HepG2 (cell line): Measurements from ENCODE around the gene FAM174C. TPM values are rescaled to one million over a fixed set of nuclear protein-coding genes. Genes with fewer than 3 reads are reported as not detected.

Experiments
- ADNP ChIP-seq: sonication (generic); formaldehyde crosslinking; IDR thresholded peaks from 2 replicates; pipeline ENCODE4 v1.4.0; 2020; ENCODE audit warnings: missing genetic modification reagents
- AGO2 ChIP-seq: fragments of 200-400 bp; formaldehyde crosslinking; optimal IDR thresholded peaks from 2 replicates; pipeline ENCODE3; 2017; ENCODE audit warnings: mild to moderate bottlenecking, low read depth, low read length, moderate library complexity
- BCL6 ChIP-seq: IDR thresholded peaks from 2 replicates; pipeline ENCODE4 v1.6.1; 2016; ENCODE audit warnings: missing genetic modification reagents, missing compliant biosample characterization
- BHLHE40 ChIP-seq: IDR thresholded peaks from 2 replicates; pipeline ENCODE4 v1.6.1; 2011; ENCODE audit warnings: low read length, improper control_type of control experiment
- FOXP1 ChIP-seq, 2 experiments: fragments of 450-650 bp in 1 of 2; IDR thresholded peaks; 2 replicates each; pipeline ENCODE4 v1.6.1; 2017 to 2018; ENCODE audit warnings: antibody characterized with exemption in 1 of 2
- GLI4 ChIP-seq: sonication (generic); formaldehyde crosslinking; IDR thresholded peaks from 2 replicates; pipeline ENCODE4 v1.5.1; 2020; ENCODE audit warnings: missing genetic modification reagents, mild to moderate bottlenecking, moderate library complexity, borderline replicate concordance
- HHEX ChIP-seq: IDR thresholded peaks from 2 replicates; pipeline ENCODE4 v1.6.1; 2016; ENCODE audit warnings: control low read depth
- KAT8 ChIP-seq: IDR thresholded peaks from 2 replicates; pipeline ENCODE4 v1.6.1; 2016; ENCODE audit warnings: missing genetic modification reagents, missing compliant biosample characterization
- MYNN ChIP-seq: sonication (generic); formaldehyde crosslinking; IDR thresholded peaks from 2 replicates; pipeline ENCODE4 v1.4.0; 2020; ENCODE audit warnings: mild to moderate bottlenecking, low read depth, missing genetic modification reagents
- MZF1 ChIP-seq: sonication (generic); formaldehyde crosslinking; IDR thresholded peaks from 2 replicates; pipeline ENCODE4 v1.8.1; 2023; ENCODE audit warnings: mild to moderate bottlenecking, missing genetic modification reagents, borderline replicate concordance
- PHF21A ChIP-seq: sonication (generic); formaldehyde crosslinking; IDR thresholded peaks from 2 replicates; pipeline ENCODE4 v1.5.0; 2020; ENCODE audit warnings: mild to moderate bottlenecking, missing genetic modification reagents
- PPARG ChIP-seq: conservative IDR thresholded peaks from 2 replicates; pipeline ENCODE4 v1.6.1; 2016; ENCODE audit warnings: missing biosample characterization, missing genetic modification reagents
- RBFOX2 ChIP-seq: fragments of 200-400 bp; formaldehyde crosslinking; IDR thresholded peaks from 2 replicates; pipeline ENCODE4 v1.6.1; 2017; ENCODE audit warnings: low read depth, mild to moderate bottlenecking, low read length
- SAP130 ChIP-seq: IDR thresholded peaks from 2 replicates; pipeline ENCODE4 v1.6.1; 2016; ENCODE audit warnings: low read depth
- SIX4 ChIP-seq: sonication (generic); formaldehyde crosslinking; IDR thresholded peaks from 2 replicates; pipeline ENCODE4 v1.4.0; 2020; ENCODE audit warnings: missing genetic modification reagents
- SNRNP70 ChIP-seq: fragments of 200-400 bp; formaldehyde crosslinking; IDR thresholded peaks from 2 replicates; pipeline ENCODE4 v1.6.1; 2017; ENCODE audit warnings: mild to moderate bottlenecking, low read depth, low read length, moderate library complexity
- TCF12 ChIP-seq, 2 experiments: fragments of 450-650 bp in 1 of 2; sonication (generic) in 1 of 2; formaldehyde crosslinking in 1 of 2; IDR thresholded peaks; 2 replicates each; pipeline versions ENCODE4 v1.6.1 to v1.8.0; 2017 to 2022; ENCODE audit warnings: antibody characterized with exemption in 1 of 2, mild to moderate bottlenecking in 1 of 2, missing genetic modification reagents in 1 of 2, moderate library complexity in 1 of 2
- THAP11 ChIP-seq: IDR thresholded peaks from 2 replicates; pipeline ENCODE4 v1.6.1; 2016; ENCODE audit warnings: missing biosample characterization, missing genetic modification reagents
- ZFP41 ChIP-seq: sonication (generic); formaldehyde crosslinking; IDR thresholded peaks from 2 replicates; pipeline ENCODE4 v1.4.0; 2020; ENCODE audit warnings: mild to moderate bottlenecking, missing genetic modification reagents, borderline replicate concordance
- ZKSCAN1 ChIP-seq: fragments of 150-350 bp; IDR thresholded peaks from 2 replicates; pipeline ENCODE4 v1.6.1; 2014; ENCODE audit warnings: low read length
- ZNF12 ChIP-seq: sonication (generic); formaldehyde crosslinking; IDR thresholded peaks from 2 replicates; pipeline ENCODE4 v1.5.0; 2020; ENCODE audit warnings: missing genetic modification reagents
- ZNF143 ChIP-seq: sonication (generic); formaldehyde crosslinking; IDR thresholded peaks from 2 replicates; pipeline ENCODE4 v1.4.0; 2020; ENCODE audit warnings: missing genetic modification reagents
- ZNF292 ChIP-seq: sonication (generic); formaldehyde crosslinking; IDR thresholded peaks from 2 replicates; pipeline ENCODE4 v1.8.1; 2022; ENCODE audit warnings: mild to moderate bottlenecking, low read depth, missing genetic modification reagents, borderline replicate concordance
- ZNF333 ChIP-seq: sonication (generic); formaldehyde crosslinking; IDR thresholded peaks from 2 replicates; pipeline ENCODE4 v1.4.0; 2020; ENCODE audit warnings: mild to moderate bottlenecking, missing genetic modification reagents, borderline replicate concordance
- ZNF546 ChIP-seq: sonication (generic); formaldehyde crosslinking; conservative IDR thresholded peaks from 2 replicates; pipeline ENCODE4 v1.8.1; 2023; ENCODE audit warnings: mild to moderate bottlenecking, missing genetic modification reagents
- ZNF792 ChIP-seq: IDR thresholded peaks from 2 replicates; pipeline ENCODE4 v1.6.1; 2016
- polyA plus RNA-seq, 8 experiments: library from polyadenylated mRNA; depleted of rRNA in 3 of 8; stranded (reverse) in 7 of 8; unstranded in 1 of 8; fragments of >200 nt; fragmentation: Illumina TruSeq in 4 of 8; extraction: Trizol in 4 of 8; gene quantifications; 2 replicates each; pipeline versions ENCODE4 v1.2.1 to v1.2.3, GENCODE V29; 2011 to 2016; ENCODE audit warnings: low read depth in 4 of 8, missing spikeins in 1 of 8, mixed read lengths in 1 of 8; ENCODE audit not compliant: insufficient read depth in 1 of 8
- total RNA-seq, 5 experiments: library from RNA; depleted of rRNA; stranded (reverse); fragments of >200 nt; fragmentation: Illumina TruSeq; extraction: Trizol; gene quantifications; 2 replicates each; pipeline ENCODE4 v1.2.3, GENCODE V29; 2016; ENCODE audit warnings: low read depth in 1 of 5
- TF ChIP-seq, protein P1 (sequence below): IDR thresholded peaks from 2 replicates; pipeline ENCODE4 v1.6.1; 2016
- TF ChIP-seq, protein P2 (sequence below): sonication (generic); formaldehyde crosslinking; IDR thresholded peaks from 2 replicates; pipeline ENCODE4 v1.4.0; 2020; ENCODE audit warnings: mild to moderate bottlenecking, missing genetic modification reagents, borderline replicate concordance

Gene FAM174C
- total and polyA plus RNA-seq, 2 of the 13 experiments (the other 11 are each of a cell fraction or from before 2014, with no cell fraction given) = 19.5 to 31.3 TPM

DNA sequence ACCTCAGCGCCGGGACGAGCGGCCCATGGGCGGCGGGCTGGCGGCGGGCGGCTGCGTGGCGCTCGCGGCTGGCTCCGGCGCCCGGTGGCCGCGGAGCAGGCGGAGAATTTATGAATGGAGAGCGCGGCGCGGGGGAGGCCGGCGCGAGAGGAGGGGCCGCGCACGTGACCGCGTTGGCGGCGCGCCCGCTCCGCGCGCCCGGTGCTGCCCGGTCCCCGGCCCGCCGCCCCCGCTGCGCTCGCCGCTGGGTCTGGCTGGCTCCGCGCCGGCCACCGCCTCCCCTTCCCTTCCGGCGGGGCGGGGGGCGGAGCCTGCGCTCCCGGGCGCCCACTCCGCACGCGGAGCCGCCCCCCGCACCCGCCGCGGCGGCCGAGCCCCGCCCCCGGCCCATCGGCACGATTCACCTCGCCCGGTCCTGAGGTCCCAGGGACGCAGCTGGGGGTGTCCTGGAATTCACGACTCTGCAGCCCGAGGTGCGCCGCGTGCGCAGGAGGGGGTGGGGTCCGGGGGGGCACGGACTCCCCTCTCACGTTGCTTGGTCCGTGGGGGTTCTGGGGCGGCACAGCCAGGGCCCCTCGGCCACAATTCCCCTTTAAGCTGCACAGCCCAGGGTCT is 37.5 kb upstream of the FAM174C start, which contains the start of gene CBARP (continued):
- no peak for TF ChIP-seq ZNF333 (CRISPR knock-in tag)
- no peak for TF ChIP-seq HHEX (CRISPR knock-in tag)
- no peak for TF ChIP-seq ZNF143 (CRISPR knock-in tag)
- no peak for TF ChIP-seq SIX4 (CRISPR knock-in tag)
- no peak for TF ChIP-seq KAT8 (CRISPR knock-in tag)
- no peak for TF ChIP-seq SNRNP70
- TF ChIP-seq MZF1 (CRISPR knock-in tag) = no peak
- peak; percentile 10; the same call in 1 of the 2 replicates for TF ChIP-seq SAP130 (CRISPR knock-in tag)
- peak; percentile 60; the same call in 1 of the 2 replicates for TF ChIP-seq BHLHE40
- TF ChIP-seq, protein P1, sequence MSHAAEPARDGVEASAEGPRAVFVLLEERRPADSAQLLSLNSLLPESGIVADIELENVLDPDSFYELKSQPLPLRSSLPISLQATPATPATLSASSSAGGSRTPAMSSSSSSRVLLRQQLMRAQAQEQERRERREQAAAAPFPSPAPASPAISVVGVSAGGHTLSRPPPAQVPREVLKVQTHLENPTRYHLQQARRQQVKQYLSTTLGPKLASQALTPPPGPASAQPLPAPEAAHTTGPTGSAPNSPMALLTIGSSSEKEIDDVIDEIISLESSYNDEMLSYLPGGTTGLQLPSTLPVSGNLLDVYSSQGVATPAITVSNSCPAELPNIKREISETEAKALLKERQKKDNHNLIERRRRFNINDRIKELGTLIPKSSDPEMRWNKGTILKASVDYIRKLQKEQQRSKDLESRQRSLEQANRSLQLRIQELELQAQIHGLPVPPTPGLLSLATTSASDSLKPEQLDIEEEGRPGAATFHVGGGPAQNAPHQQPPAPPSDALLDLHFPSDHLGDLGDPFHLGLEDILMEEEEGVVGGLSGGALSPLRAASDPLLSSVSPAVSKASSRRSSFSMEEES (CRISPR knock-in tag) = no peak
- TF ChIP-seq ZNF12 = no peak
- TF ChIP-seq ZNF546 (CRISPR knock-in tag) = no peak
- no peak for TF ChIP-seq ZNF292 (CRISPR knock-in tag)
- TF ChIP-seq RBFOX2 = no peak
- TF ChIP-seq THAP11 (CRISPR knock-in tag) = 0 out of 2 replicates have a peak, but pooled peaks have one; percentile 11
- TF ChIP-seq GLI4 (CRISPR knock-in tag) = no peak
- no peak for TF ChIP-seq ADNP
- TF ChIP-seq AGO2 = no peak
- TF ChIP-seq, protein P2, sequence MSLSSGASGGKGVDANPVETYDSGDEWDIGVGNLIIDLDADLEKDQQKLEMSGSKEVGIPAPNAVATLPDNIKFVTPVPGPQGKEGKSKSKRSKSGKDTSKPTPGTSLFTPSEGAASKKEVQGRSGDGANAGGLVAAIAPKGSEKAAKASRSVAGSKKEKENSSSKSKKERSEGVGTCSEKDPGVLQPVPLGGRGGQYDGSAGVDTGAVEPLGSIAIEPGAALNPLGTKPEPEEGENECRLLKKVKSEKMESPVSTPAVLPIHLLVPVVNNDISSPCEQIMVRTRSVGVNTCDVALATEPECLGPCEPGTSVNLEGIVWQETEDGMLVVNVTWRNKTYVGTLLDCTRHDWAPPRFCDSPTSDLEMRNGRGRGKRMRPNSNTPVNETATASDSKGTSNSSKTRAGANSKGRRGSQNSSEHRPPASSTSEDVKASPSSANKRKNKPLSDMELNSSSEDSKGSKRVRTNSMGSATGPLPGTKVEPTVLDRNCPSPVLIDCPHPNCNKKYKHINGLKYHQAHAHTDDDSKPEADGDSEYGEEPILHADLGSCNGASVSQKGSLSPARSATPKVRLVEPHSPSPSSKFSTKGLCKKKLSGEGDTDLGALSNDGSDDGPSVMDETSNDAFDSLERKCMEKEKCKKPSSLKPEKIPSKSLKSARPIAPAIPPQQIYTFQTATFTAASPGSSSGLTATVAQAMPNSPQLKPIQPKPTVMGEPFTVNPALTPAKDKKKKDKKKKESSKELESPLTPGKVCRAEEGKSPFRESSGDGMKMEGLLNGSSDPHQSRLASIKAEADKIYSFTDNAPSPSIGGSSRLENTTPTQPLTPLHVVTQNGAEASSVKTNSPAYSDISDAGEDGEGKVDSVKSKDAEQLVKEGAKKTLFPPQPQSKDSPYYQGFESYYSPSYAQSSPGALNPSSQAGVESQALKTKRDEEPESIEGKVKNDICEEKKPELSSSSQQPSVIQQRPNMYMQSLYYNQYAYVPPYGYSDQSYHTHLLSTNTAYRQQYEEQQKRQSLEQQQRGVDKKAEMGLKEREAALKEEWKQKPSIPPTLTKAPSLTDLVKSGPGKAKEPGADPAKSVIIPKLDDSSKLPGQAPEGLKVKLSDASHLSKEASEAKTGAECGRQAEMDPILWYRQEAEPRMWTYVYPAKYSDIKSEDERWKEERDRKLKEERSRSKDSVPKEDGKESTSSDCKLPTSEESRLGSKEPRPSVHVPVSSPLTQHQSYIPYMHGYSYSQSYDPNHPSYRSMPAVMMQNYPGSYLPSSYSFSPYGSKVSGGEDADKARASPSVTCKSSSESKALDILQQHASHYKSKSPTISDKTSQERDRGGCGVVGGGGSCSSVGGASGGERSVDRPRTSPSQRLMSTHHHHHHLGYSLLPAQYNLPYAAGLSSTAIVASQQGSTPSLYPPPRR (CRISPR knock-in tag) = 0 out of 2 replicates have a peak, but pooled peaks have one; percentile 28
- TF ChIP-seq PPARG (CRISPR knock-in tag) = no peak
- TF ChIP-seq ZNF792 (CRISPR knock-in tag) = no peak
- no peak for TF ChIP-seq TCF12 (IDR thresholded peaks at IDR 0.05)
- TF ChIP-seq TCF12 (CRISPR knock-in tag; IDR thresholded peaks at IDR 0.05) = no peak
- no peak for TF ChIP-seq MYNN
- TF ChIP-seq PHF21A = 0 out of 2 replicates have a peak, but pooled peaks have one; percentile 14
- TF ChIP-seq ZKSCAN1 = no peak
- TF ChIP-seq ZFP41 (CRISPR knock-in tag) = no peak
- TF ChIP-seq FOXP1 (IDR thresholded peaks at IDR 0.05) = no peak
- TF ChIP-seq FOXP1 (CRISPR knock-in tag; IDR thresholded peaks at IDR 0.05) = no peak
- no peak for TF ChIP-seq BCL6
